ENCODE measurements around the gene HNRNPU. TPM values are rescaled to one million over a fixed set of nuclear protein-coding genes. Genes with fewer than 3 reads are reported as not detected.

Gene HNRNPU
- total RNA-seq, 1 experiment from 2014 or later = 536 TPM

- TF ChIP-seq ZNF671 (CRISPR knock-in tag; IDR thresholded peaks at IDR 0.05) (0 out of 2 replicates have a peak, but pooled peaks have one; percentile 5), ZNF512 (CRISPR knock-in tag; IDR thresholded peaks at IDR 0.05; ENCODE audit: borderline replicate concordance) (no peak)
- ChIA-PET CTCF (interaction anchor here (1.1 to 1.5 kb wide), 3 partner anchors 12 to 192 kb away, joined by 3 to 5 read pairs (median 3); no protein-coding TSS in a partner anchor), POLR2A (interaction anchor here (0.6 to 0.9 kb wide), 2 partner anchors 118 to 192 kb away, joined by 3 to 4 read pairs; a partner anchor contains a TSS)
- DNase-seq (ENCODE audit: low spot score) (no peak), ATAC-seq (no peak)
- Mint-ChIP-seq H3K9me3 (no peaks in the 10 kb centered on the region), H3K27me3 (ENCODE audit: low read depth) (no peaks in the 10 kb centered on the region), H3K27ac (no peak overlapping the region; the same call in 1 of the 2 replicates), H3K4me3 (no peak overlapping the region), H3K4me1 (peaks cover 10% of the 10 kb centered on the region; the same call in 1 of the 2 replicates), H3K36me3 (peaks cover 94% of the 10 kb centered on the region)
Measured at GRCh38 chr1:244850896-244851295, 13.4 kb downstream of the HNRNPU start.

- ChIA-PET POLR2A (interaction anchor here (0.6 to 0.9 kb wide), 2 partner anchors 193 to 1224 kb away, joined by 4 to 6 read pairs; no protein-coding TSS in a partner anchor), CTCF (interaction anchor here (1.1 to 1.5 kb wide), 2 partner anchors 19 to 192 kb away, joined by 3 to 5 read pairs; no protein-coding TSS in a partner anchor)
- H3K36me3 Mint-ChIP-seq = peaks cover 94% of the 10 kb centered on the region
- peaks cover 6% of the 10 kb centered on the region; the same call in 1 of the 2 replicates for H3K4me1 Mint-ChIP-seq
- no peak overlapping the region for H3K4me3 Mint-ChIP-seq
- ATAC-seq (no peak), DNase-seq (ENCODE audit: low spot score) (no peak)
- H3K27me3 Mint-ChIP-seq (ENCODE audit: low read depth) = no peaks in the 10 kb centered on the region
- H3K27ac Mint-ChIP-seq = peak overlapping the region; percentile 16
- no peaks in the 10 kb centered on the region for H3K9me3 Mint-ChIP-seq
- TF ChIP-seq ZNF219 (CRISPR knock-in tag; IDR thresholded peaks at IDR 0.05; ENCODE audit: borderline replicate concordance) (no peak), KAT7 (CRISPR knock-in tag; IDR thresholded peaks at IDR 0.05; ENCODE audit: borderline replicate concordance) (no peak), ZNF671 (CRISPR knock-in tag; IDR thresholded peaks at IDR 0.05) (0 out of 2 replicates have a peak, but pooled peaks have one; percentile 22), NFATC4 (CRISPR knock-in tag; IDR thresholded peaks at IDR 0.05) (no peak)
Measured at GRCh38 chr1:244850099-244850852, 14.1 kb downstream of the HNRNPU start.

- Mint-ChIP-seq H3K4me3 (no peak overlapping the region), H3K27ac (no peak overlapping the region; the same call in 1 of the 2 replicates), H3K4me1 (0 out of 2 replicates have a peak, but pooled peaks cover 3% of the 10 kb centered on the region), H3K27me3 (ENCODE audit: low read depth) (no peaks in the 10 kb centered on the region), H3K36me3 (peaks cover 94% of the 10 kb centered on the region), H3K9me3 (no peaks in the 10 kb centered on the region)
- ChIA-PET CTCF (no interaction called here), POLR2A (no interaction called here)
- no peak for TF ChIP-seq E2F4 (CRISPR knock-in tag; IDR thresholded peaks at IDR 0.05; ENCODE audit: borderline replicate concordance, low read depth)
- TF ChIP-seq ZNF138 (CRISPR knock-in tag; conservative IDR thresholded peaks at IDR 0.05) = no peak
- no peak for TF ChIP-seq JAZF1 (CRISPR knock-in tag; IDR thresholded peaks at IDR 0.05)
- TF ChIP-seq ZNF423 (CRISPR knock-in tag; IDR thresholded peaks at IDR 0.05) = no peak
- TF ChIP-seq CTCF (IDR thresholded peaks at IDR 0.05) = no peak
- no peak for TF ChIP-seq FOXK1 (CRISPR knock-in tag; IDR thresholded peaks at IDR 0.05)
- TF ChIP-seq MXD4 (CRISPR knock-in tag; IDR thresholded peaks at IDR 0.05; ENCODE audit: borderline replicate concordance) = no peak
- TF ChIP-seq FOXP1 (CRISPR knock-in tag; IDR thresholded peaks at IDR 0.05; ENCODE audit: borderline replicate concordance) = no peak
- no peak for TF ChIP-seq ZNF425 (CRISPR knock-in tag; conservative IDR thresholded peaks at IDR 0.05)
- ATAC-seq (no peak), DNase-seq (ENCODE audit: low spot score) (no peak)
Measured at GRCh38 chr1:244849189-244849866, 15.0 kb downstream of the HNRNPU start.

All from WTC11 (cell line).